Rectal smooth muscle tissue (tissue), 1 donor: ENCODE data around the gene KSR2.

Experiments used
- H3K27ac ChIP-seq: one replicate; pipeline ENCODE4 v1.7.0; 2013; ENCODE audit warnings: low read depth, low read length, inconsistent platforms
- H3K27me3 ChIP-seq: one replicate; pipeline ENCODE4 v1.7.0; 2013; ENCODE audit warnings: low read length; ENCODE audit not compliant: control insufficient read depth, insufficient read depth
- H3K36me3 ChIP-seq: one replicate; pipeline ENCODE4 v1.7.0; 2013; ENCODE audit warnings: low read length; ENCODE audit not compliant: control insufficient read depth, insufficient read depth
- H3K4me1 ChIP-seq: one replicate; pipeline ENCODE4 v1.7.0; 2013; ENCODE audit warnings: low read length; ENCODE audit not compliant: control insufficient read depth, insufficient read depth
- H3K4me3 ChIP-seq: one replicate; pipeline ENCODE4 v1.7.0; 2013; ENCODE audit warnings: low read length
- H3K9ac ChIP-seq: one replicate; pipeline ENCODE4 v1.7.0; 2013; ENCODE audit warnings: low read length

KSR2 gene

DNA sequence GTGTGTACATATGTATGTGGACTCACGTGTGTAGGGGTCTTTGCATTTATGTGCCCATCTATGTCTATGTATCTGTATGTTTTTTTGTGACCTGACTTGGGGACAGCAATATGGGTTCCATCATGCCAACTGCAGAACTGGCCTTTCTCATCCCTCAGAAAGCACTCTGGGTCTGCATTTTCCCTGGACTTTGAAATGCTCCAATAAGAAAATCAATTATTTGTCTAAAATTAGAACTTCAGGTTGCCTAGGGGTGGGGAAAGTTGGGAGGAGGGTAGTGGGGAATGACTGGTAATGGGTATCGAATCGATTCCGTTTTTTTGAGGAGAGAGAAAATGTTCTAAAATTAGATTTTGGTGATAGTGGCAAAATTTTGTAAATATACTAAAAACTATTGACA lies 466.6 kb downstream of the KSR2 start:
- no peaks in the 10 kb centered on the region for H3K27me3 ChIP-seq
- no peak overlapping the region for H3K9ac ChIP-seq
- no peaks in the 10 kb centered on the region for H3K4me1 ChIP-seq
- no peaks in the 10 kb centered on the region for H3K36me3 ChIP-seq
- H3K27ac ChIP-seq, result no peak overlapping the region
- H3K4me3 ChIP-seq, result no peak overlapping the region

DNA sequence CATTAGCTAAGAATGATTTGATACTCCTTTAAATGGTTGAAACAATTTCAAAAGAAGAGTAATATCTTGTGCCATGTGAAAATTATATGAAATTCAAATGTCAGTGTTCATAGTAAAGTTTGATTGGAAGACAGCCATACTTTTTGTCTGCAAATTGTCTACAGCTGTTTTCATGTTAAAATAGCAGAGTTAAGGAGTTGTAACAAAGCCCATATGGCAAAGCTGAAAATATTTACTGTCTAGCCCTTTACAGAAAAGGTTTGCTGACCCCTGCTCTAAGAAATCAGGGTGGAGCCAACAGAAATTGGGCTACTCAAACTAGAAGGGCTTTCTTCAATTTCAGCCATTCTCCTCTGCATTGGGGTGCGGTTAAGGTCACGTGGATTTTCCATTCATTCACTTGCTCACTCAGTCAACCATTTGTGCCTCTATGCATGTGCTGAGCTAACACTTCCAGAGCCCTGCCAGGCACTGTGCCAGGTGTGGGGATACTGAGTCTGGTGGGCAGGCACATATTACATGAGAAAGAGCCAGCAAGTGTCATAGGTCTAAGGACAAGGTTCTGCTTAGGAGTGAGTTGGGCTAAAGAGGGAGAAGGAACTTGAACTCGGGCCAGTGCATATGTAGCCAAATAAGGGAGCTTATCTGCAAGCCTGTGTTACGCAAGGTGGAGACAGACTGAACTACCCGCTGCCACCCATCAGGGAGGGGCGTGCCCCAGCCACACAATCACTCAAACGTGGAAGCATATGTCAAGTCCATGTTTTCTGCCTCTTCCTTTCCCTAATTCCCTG lies 467.5 kb downstream of the KSR2 start:
- Histone ChIP-seq H3K27ac (no peak overlapping the region), H3K27me3 (no peaks in the 10 kb centered on the region), H3K4me1 (no peaks in the 10 kb centered on the region), H3K36me3 (no peaks in the 10 kb centered on the region), H3K9ac (no peak overlapping the region), H3K4me3 (no peak overlapping the region)

DNA sequence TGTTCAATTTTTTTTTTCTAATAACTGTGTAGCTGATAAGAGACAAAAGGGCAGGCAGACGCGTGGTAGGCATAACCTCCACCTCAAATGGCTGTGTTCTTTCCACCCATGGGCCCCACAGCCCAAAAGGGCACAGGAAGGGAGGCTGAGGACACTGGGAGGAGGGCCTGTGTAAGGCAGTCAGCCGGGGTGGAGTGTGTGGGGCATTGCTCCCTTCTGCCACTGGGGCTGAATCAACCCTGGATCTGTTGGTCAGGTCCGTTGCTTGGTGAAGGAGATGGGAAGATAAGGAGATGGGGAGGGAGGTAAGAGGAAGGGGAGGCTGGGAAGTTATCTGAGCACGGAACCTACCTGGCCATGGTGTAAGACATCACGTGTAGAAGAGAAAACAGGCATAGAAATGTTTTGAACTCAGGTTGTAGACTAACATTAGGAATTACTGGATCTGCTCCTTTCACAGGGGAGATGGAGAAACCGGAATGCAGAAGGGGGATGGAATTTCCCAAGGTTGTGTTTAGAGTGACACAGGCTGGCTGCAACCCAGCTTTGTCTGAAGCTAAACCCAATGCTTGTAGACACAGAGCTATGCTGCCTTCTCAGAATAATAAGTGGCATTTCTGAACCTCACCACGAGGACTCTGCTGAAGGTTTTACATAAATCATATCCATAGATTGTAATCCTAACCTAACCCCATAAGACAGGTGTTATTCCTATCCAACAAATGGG lies 468.9 kb downstream of the KSR2 start:
- Histone ChIP-seq H3K9ac (no peak overlapping the region), H3K27ac (no peak overlapping the region), H3K4me1 (no peaks in the 10 kb centered on the region), H3K4me3 (no peak overlapping the region), H3K36me3 (no peaks in the 10 kb centered on the region), H3K27me3 (no peaks in the 10 kb centered on the region)

DNA sequence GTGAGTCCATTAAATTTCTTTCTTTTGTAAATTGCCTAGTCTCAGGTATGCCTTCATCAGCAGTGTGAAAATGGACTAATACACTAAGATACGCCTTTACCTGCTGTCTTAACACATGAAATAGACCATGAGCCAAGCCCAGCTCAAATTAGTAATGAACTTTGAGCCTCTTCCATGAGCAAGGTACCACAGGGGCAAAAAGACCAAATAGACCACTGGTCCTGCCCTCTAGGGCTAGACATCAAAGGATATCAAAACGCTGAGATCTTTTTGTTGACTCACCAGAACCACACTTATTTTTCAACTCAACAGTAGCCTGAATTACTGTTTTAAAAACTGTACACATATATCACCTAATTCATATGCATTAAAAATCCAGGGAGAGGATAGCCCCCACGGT lies 469.9 kb downstream of the KSR2 start:
- Histone ChIP-seq H3K27ac (no peak overlapping the region), H3K36me3 (no peaks in the 10 kb centered on the region), H3K9ac (no peak overlapping the region), H3K4me3 (no peak overlapping the region), H3K27me3 (no peaks in the 10 kb centered on the region), H3K4me1 (no peaks in the 10 kb centered on the region)

DNA sequence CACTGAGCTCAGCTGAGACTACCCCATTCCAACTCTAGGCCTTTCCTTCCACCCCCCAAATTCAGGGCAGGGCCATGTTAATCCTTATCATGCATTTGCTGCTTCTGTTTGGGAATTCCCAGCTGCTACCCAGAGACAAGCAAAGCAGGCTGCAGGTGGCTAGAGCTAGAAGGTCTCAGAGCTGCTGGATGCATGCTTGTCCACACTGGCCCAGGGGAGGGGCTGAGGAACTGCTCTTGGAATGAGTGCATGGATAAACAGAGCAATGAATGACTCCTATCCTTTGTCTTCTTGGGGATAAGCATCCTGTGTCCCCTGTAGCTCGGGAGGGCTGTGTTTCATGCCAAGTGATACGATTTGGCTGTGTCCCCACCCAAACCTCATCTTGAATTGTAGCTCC lies 470.5 kb downstream of the KSR2 start:
- Histone ChIP-seq H3K4me3 (no peak overlapping the region), H3K36me3 (no peaks in the 10 kb centered on the region), H3K4me1 (no peaks in the 10 kb centered on the region), H3K27me3 (no peaks in the 10 kb centered on the region), H3K9ac (no peak overlapping the region), H3K27ac (no peak overlapping the region)

DNA sequence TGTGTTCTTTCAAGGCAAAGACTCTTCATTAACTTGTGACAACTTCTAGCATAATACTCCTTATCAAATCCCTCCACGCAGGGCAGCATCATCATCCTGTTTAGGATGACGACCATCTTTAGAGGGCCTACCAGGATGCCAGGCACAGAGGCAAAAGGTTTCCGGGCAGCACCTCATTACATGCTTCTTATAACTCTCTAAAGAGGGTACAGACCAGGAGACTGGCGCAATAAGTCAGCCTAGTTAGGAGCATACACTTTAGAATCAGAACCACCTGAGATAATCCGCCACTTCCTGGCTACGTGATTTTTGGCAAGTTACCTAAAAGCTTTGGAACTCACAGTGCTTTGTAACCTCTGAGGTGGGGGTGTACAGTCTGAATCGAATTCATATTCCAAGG lies 471.4 kb downstream of the KSR2 start:
- no peak overlapping the region for H3K9ac ChIP-seq

DNA sequence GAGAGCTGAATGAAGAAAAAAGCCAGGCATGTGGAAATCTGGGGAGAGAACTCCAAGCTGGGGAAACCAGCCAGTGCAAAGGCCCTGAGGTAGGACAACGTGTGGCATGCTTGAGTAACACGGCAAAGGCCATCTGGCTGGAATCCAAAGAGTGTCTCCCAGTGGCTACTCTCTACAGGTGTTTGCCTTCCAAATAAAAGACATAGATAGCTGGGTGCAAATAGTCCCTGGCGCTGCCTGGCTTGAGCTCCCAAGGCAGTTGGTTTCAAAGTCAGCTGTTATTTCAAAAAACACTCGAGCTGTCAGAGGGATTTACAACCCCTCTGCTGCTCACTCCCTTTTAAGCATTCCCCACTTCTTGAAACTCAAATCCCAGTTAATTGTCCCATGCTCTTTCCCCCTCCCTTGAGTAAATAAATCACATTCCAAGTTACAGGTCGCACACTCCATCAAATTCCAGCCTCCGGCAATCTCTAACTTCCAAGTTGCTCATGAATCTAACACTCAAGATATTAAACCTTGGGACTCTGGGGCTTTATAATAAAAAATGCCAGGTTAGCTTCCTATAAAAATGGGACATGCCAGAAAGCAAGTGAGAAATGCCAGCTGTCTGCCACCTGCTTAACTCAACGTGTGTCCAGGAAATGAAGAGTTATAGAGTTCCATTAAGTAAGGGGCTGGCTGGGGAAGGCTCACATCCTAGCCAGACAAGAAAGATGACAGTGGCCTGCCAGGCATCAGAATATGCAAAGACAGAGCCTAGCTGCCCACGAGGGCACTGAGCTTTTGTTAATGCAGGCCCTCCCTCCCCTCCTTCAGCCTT lies 473.7 kb downstream of the KSR2 start:
- Histone ChIP-seq H3K36me3 (no peaks in the 10 kb centered on the region), H3K27me3 (no peaks in the 10 kb centered on the region), H3K27ac (no peak overlapping the region), H3K4me1 (no peaks in the 10 kb centered on the region), H3K9ac (no peak overlapping the region), H3K4me3 (no peak overlapping the region)

More for the DNA sequence above, 471.4 kb downstream of the KSR2 start:
- H3K27me3 ChIP-seq, result no peaks in the 10 kb centered on the region
- no peak overlapping the region for H3K27ac ChIP-seq
- no peak overlapping the region for H3K4me3 ChIP-seq
- no peaks in the 10 kb centered on the region for H3K4me1 ChIP-seq
- H3K36me3 ChIP-seq, result no peaks in the 10 kb centered on the region

DNA sequence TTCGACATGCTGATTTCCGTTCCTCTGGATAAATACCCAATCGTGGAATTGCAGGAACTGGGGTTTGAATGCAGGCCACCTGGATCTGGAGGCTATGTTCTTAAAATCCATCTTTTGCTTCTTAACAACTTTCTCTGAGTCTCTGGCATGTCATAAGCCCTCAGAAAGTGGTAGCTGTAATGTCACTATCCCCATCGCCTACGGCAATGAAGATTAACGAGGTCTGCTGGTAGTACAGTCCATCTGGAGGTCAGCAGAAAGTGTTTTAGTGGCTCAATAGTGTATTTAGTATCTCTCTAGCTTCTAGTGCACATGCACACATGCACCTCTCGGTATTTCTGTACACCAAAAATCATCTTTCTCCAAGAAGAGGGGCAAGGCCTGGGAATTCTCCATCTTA lies 477.1 kb downstream of the KSR2 start:
- Histone ChIP-seq H3K27ac (no peak overlapping the region), H3K4me1 (no peaks in the 10 kb centered on the region), H3K9ac (no peak overlapping the region), H3K27me3 (no peaks in the 10 kb centered on the region), H3K4me3 (no peak overlapping the region), H3K36me3 (no peaks in the 10 kb centered on the region)

DNA sequence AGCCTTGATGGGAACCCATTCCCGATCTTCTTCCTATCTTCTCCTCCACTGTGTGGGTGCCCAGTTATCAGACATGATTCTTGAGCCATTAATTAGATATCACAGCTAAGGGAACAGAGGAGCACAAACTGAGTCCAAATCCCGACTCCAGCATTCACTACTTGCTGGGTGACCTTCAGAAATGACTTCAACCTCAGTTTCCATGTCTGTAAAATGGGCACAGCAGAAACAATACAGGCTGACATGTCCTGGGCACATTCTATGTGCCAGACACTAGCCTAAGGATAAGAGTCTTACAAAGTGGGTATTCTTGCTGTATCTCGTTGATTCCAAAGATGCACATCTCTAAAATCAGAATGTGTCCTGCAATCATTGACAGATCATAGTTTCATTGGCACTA lies 478.7 kb downstream of the KSR2 start:
- no peaks in the 10 kb centered on the region for H3K36me3 ChIP-seq
- H3K4me3 ChIP-seq, result no peak overlapping the region
- H3K27ac ChIP-seq, result no peak overlapping the region
- H3K9ac ChIP-seq, result no peak overlapping the region
- no peaks in the 10 kb centered on the region for H3K4me1 ChIP-seq
- H3K27me3 ChIP-seq, result no peaks in the 10 kb centered on the region

DNA sequence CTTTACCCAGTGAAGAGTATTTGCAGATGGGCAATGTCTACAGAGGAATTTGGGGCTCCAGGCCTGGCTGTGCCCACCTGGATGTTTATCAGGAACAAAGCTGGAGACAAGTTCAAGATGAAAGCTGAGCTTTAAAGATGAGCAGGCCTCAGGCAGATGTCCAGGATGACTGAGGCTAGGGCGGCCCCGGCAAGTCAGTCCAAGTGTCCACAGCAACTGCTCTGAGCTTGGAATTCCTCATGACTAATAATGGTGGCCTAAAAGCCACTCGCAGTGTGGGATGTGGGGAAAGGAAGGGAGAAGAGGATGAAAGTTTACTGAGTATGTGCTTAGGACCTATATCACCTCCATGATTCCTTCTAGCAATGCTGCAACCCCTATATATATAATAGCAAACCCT lies 479.1 kb downstream of the KSR2 start:
- H3K36me3 ChIP-seq, result no peaks in the 10 kb centered on the region
- no peaks in the 10 kb centered on the region for H3K27me3 ChIP-seq
- H3K4me1 ChIP-seq, result no peaks in the 10 kb centered on the region
- no peak overlapping the region for H3K9ac ChIP-seq
- no peak overlapping the region for H3K27ac ChIP-seq
- no peak overlapping the region for H3K4me3 ChIP-seq

DNA sequence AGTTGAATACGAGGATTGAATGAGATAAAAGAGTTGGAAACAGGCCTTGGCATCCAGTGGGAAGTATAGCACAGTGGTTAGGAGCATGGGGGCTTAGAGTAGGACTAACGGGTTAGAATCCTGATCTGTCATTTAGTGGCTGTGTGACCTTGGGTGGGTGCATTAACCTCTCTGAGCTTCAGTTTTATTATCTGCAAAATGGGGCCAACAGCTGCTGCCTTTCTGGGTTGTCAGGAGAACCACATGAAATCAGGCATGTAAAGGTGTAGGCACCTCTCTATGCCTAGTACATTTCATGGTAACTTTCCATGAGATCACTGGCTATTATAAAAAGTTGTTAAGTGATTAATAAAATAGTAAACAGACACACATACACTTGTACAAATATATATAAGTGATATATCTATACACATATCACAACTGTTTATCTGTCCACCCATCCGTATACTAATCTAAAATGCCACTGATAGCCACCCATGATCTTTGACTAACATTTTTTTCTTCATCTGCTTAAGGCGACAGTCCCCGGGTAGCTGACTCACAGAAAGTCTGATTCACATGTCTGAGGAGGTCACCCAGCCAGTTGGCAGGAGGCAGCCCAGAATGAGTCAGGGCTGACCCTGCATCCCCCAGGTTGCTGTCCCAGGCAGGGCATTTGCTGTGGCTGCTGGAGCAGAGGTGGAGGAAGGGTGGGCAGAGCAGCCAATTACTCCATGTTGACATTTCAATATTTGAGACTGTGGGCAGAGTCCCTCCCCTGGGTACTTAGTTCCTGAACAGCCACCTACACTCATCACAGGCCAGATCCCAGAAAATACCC lies 481.7 kb downstream of the KSR2 start:
- no peak overlapping the region for H3K9ac ChIP-seq
- H3K36me3 ChIP-seq, result no peaks in the 10 kb centered on the region
- H3K4me3 ChIP-seq, result no peak overlapping the region
- H3K27me3 ChIP-seq, result no peaks in the 10 kb centered on the region
- no peaks in the 10 kb centered on the region for H3K4me1 ChIP-seq
- no peak overlapping the region for H3K27ac ChIP-seq
